CD14-positive monocyte (primary cell): ENCODE measurements around the gene OAF. TPM values are rescaled to one million over a fixed set of nuclear protein-coding genes. Genes with fewer than 3 reads are reported as not detected.

Source experiments
- DNase-seq, 3 donors: peaks; one replicate each; pipeline ENCODE4 v3.0.0-alpha.2; 2011 to 2022
- H2AFZ ChIP-seq: 2 replicates; pipeline ENCODE4 v1.6.0; 2012; ENCODE audit warnings: mild to moderate bottlenecking, low read depth, low read length, inconsistent platforms; ENCODE audit not compliant: insufficient read depth, poor library complexity, severe bottlenecking
- H3K27ac ChIP-seq, 2 donors: 1 replicate in 1 of 2; 2 replicates in 1 of 2; pipeline ENCODE4 v1.5.1; 2012 to 2013; ENCODE audit warnings: low read length in 2 of 2, control low read depth in 1 of 2, inconsistent platforms in 1 of 2, low read depth in 1 of 2, mild to moderate bottlenecking in 1 of 2
- H3K27me3 ChIP-seq, 2 donors: one replicate each; pipeline versions ENCODE4 v1.6.0 to v1.6.1; 2011 to 2013; ENCODE audit warnings: low read length in 2 of 2; ENCODE audit not compliant: control insufficient read depth in 2 of 2, insufficient read depth in 2 of 2
- H3K36me3 ChIP-seq, 2 donors: replicated peaks in 1 of 2; 1 replicate in 1 of 2; 2 replicates in 1 of 2; pipeline versions ENCODE4 v1.5.1 to v1.6.1; 2012 to 2013; ENCODE audit warnings: low read length in 2 of 2, control low read depth in 1 of 2, inconsistent platforms in 1 of 2, mild to moderate bottlenecking in 1 of 2; ENCODE audit not compliant: insufficient read depth in 2 of 2, control insufficient read depth in 1 of 2
- H3K4me1 ChIP-seq, 2 donors: 1 replicate in 1 of 2; 2 replicates in 1 of 2; pipeline versions ENCODE4 v1.5.1 to v1.6.1; 2012 to 2013; ENCODE audit warnings: low read length in 2 of 2, control low read depth in 1 of 2, inconsistent platforms in 1 of 2, mild to moderate bottlenecking in 1 of 2, moderate library complexity in 1 of 2; ENCODE audit not compliant: insufficient read depth in 2 of 2, control insufficient read depth in 1 of 2
- H3K4me2 ChIP-seq: replicated peaks from 2 replicates; pipeline ENCODE3; 2012; ENCODE audit warnings: low read length, moderate library complexity, mild to moderate bottlenecking; ENCODE audit not compliant: poor library complexity, severe bottlenecking; ENCODE audit errors: extremely low read depth
- H3K4me3 ChIP-seq, 3 experiments: fragments of 200-600 bp in 1 of 3; sonication (generic) in 1 of 3; replicated peaks in 1 of 3; 1 replicate in 2 of 3; 2 replicates in 1 of 3; pipeline ENCODE4 v1.5.1; 2011 to 2013; ENCODE audit warnings: low read length in 3 of 3, mild to moderate bottlenecking in 3 of 3, control low read depth in 2 of 3, low read depth in 2 of 3, inconsistent platforms in 1 of 3, moderate library complexity in 1 of 3
- H3K79me2 ChIP-seq: 2 replicates; pipeline ENCODE4 v1.6.0; 2012; ENCODE audit warnings: mild to moderate bottlenecking, control low read depth, inconsistent platforms, low read length, moderate library complexity; ENCODE audit not compliant: insufficient read depth
- H3K9ac ChIP-seq: 2 replicates; pipeline ENCODE4 v1.6.0; 2017; ENCODE audit warnings: low read length, mild to moderate bottlenecking; ENCODE audit not compliant: insufficient read depth, poor library complexity, severe bottlenecking
- H3K9me3 ChIP-seq, 2 donors: replicated peaks in 1 of 2; 1 replicate in 1 of 2; 2 replicates in 1 of 2; pipeline versions ENCODE4 v1.5.1 to v1.6.1; 2012 to 2013; ENCODE audit warnings: low read length in 2 of 2, control low read depth in 1 of 2; ENCODE audit not compliant: control insufficient read depth in 1 of 2, insufficient read depth in 1 of 2
- H4K20me1 ChIP-seq: 2 replicates; pipeline ENCODE4 v1.6.0; 2012; ENCODE audit warnings: mild to moderate bottlenecking, low read length, control low read depth, moderate library complexity; ENCODE audit not compliant: insufficient read depth
- H3K27ac Mint-ChIP-seq, 7 donors: one replicate each; pipeline ENCODE4 v1.8.0; 2020; ENCODE audit warnings: mild to moderate bottlenecking in 7 of 7, mixed read lengths in 7 of 7, moderate library complexity in 6 of 7, inconsistent platforms in 2 of 7
- H3K27me3 Mint-ChIP-seq, 3 donors: one replicate each; pipeline ENCODE4 v1.8.0; 2021 to 2022; ENCODE audit warnings: low read depth in 3 of 3, mild to moderate bottlenecking in 3 of 3, mixed read lengths in 3 of 3, moderate library complexity in 3 of 3, inconsistent platforms in 1 of 3
- H3K36me3 Mint-ChIP-seq, 2 donors: one replicate each; pipeline ENCODE4 v1.8.0; 2020; ENCODE audit warnings: mixed read lengths in 2 of 2, inconsistent platforms in 1 of 2, mild to moderate bottlenecking in 1 of 2
- H3K4me1 Mint-ChIP-seq: one replicate; pipeline ENCODE4 v1.8.0; 2020; ENCODE audit warnings: mild to moderate bottlenecking, mixed read lengths
- H3K4me3 Mint-ChIP-seq, 2 donors: one replicate each; pipeline ENCODE4 v1.8.0; 2020; ENCODE audit warnings: mild to moderate bottlenecking in 2 of 2, mixed read lengths in 2 of 2, moderate library complexity in 1 of 2
- H3K9me3 Mint-ChIP-seq, 7 donors: one replicate each; pipeline ENCODE4 v1.8.0; 2020 to 2022; ENCODE audit warnings: mixed read lengths in 7 of 7, mild to moderate bottlenecking in 6 of 7, moderate library complexity in 6 of 7, inconsistent platforms in 2 of 7
- WGBS: methylation state at CpG from one replicate; pipeline ENCODE4 v1.1.5; 2013; ENCODE audit warnings: missing lambda C conversion rate; ENCODE audit not compliant: insufficient coverage; 5-methylcytosine and 5-hydroxymethylcytosine counted together
- intact Hi-C, 2 donors: fragments of 100-400 bp; cut with micrococcal nuclease; formaldehyde crosslinking; loops; one replicate each; pipeline versions ENCODE4 v1.15.0 to v1.15.1; 2023
- polyA minus RNA-seq: library from RNA; depleted of rRNA, polyadenylated mRNA; stranded (reverse); fragments of >200 nt; gene quantifications from 2 replicates; pipeline ENCODE4 v1.2.3, GENCODE V29; 2012
- polyA plus RNA-seq, 3 donors: library from polyadenylated mRNA; depleted of rRNA in 1 of 3; unstranded in 2 of 3; stranded (reverse) in 1 of 3; fragments of 300-500 nt in 2 of 3; fragments of >200 nt in 1 of 3; fragmentation: Illumina TruSeq in 2 of 3; gene quantifications; 1 replicate in 2 of 3; 2 replicates in 1 of 3; pipeline ENCODE4 v1.2.3, GENCODE V29; 2012 to 2021
- total RNA-seq, 12 experiments: library from RNA in 1 of 12; stranded (reverse) in 1 of 12; fragments of 120-200 nt in 1 of 12; gene quantifications; one replicate each; pipeline ENCODE4 v1.2.4 and lab custom pipeline; 2013 to 2026; ENCODE audit warnings: mixed read lengths in 6 of 12, inconsistent platforms in 1 of 12
- TF ChIP-seq, protein P1 (sequence below): fragments of 200-600 bp; IDR thresholded peaks from one replicate; pipeline ENCODE4 v1.8.0; 2022; ENCODE audit warnings: antibody characterized with exemption, mild to moderate bottlenecking

Gene OAF
- 39.8 TPM for total RNA-seq (2013)
- 10 to 100 TPM; 31.5 to 57.2 (median 49.2) TPM for polyA plus RNA-seq
- 26.0 and 44.8 TPM in 2 replicates for polyA minus RNA-seq
- 15.6 to 152 (median 68.1) reads per million in 11 experiments for total RNA-seq (lab: John Stamatoyannopoulos, UW)

DNA sequence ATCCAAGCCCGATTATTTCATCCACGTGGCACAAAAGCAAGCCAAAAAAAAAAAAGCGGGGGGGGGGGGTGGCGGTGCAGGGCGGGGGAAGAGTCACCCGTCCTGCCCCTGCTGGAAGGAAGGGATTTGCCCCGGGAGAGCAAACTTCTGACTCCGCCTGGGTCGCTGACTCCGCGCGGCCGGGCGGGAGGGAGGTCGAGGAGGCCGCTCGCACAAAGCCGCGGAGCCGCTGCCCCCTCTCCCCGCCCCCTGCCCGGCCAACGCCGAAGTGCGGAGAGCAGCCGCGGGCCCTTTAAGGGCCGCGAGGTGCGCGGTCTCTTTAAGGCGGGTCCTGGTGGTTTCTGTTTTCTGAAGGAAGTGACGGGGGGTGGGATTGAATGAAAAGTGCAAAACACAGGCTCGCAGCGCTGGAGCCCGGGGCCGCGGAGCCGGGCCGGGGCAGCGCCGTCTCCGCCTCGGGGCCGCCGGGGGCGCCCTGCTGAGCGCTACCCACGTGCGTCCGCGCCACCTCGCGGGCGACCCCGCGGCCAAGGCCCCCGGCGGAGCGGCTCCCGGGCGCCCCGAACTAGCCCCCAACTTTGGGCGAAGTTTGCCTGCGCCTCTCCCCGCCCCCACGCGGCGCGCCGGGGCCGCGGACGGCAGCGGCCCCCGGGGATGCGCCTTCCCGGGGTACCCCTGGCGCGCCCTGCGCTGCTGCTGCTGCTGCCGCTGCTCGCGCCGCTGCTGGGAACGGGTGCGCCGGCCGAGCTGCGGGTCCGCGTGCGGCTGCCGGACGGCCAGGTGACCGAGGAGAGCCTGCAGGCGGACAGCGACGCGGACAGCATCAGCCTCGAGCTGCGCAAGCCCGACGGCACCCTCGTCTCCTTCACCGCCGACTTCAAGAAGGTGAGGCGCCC is at the start of gene OAF:
OAF (plus strand) TSS at position 407 of the 896 bp plus-strand sequence; CDS start at position 655, 248 bp downstream.
- peaks cover 1 to 5% (median 3%) of the 10 kb centered on the region in 3 donors for H3K27me3 Mint-ChIP-seq
- intact Hi-C loops = no loop called here
- H2AFZ ChIP-seq = peak within 1 kb of the TSS; percentile 79
- peaks cover 67% of the 10 kb centered on the region for H3K4me1 Mint-ChIP-seq
- peak within 1 kb of the TSS; percentile 93 to 99 (median 98) for H3K27ac Mint-ChIP-seq
- H3K4me2 ChIP-seq = peak within 1 kb of the TSS; percentile 89
- peak within 1 kb of the TSS; percentile 96 to 99 for H3K4me3 Mint-ChIP-seq
- peaks cover 40% of the 10 kb centered on the region for H4K20me1 ChIP-seq
- peaks cover 11 to 21% of the 10 kb centered on the region in 2 donors for H3K36me3 ChIP-seq
- H3K27me3 ChIP-seq = no peaks in the 10 kb centered on the region
- H3K36me3 Mint-ChIP-seq = peaks cover 25 to 31% of the 10 kb centered on the region in 2 donors
- H3K9me3 Mint-ChIP-seq = no peaks in the 10 kb centered on the region
- TF ChIP-seq, protein P1, sequence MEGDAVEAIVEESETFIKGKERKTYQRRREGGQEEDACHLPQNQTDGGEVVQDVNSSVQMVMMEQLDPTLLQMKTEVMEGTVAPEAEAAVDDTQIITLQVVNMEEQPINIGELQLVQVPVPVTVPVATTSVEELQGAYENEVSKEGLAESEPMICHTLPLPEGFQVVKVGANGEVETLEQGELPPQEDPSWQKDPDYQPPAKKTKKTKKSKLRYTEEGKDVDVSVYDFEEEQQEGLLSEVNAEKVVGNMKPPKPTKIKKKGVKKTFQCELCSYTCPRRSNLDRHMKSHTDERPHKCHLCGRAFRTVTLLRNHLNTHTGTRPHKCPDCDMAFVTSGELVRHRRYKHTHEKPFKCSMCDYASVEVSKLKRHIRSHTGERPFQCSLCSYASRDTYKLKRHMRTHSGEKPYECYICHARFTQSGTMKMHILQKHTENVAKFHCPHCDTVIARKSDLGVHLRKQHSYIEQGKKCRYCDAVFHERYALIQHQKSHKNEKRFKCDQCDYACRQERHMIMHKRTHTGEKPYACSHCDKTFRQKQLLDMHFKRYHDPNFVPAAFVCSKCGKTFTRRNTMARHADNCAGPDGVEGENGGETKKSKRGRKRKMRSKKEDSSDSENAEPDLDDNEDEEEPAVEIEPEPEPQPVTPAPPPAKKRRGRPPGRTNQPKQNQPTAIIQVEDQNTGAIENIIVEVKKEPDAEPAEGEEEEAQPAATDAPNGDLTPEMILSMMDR = peak; percentile 28
- peaks cover 55% of the 10 kb centered on the region for H3K79me2 ChIP-seq
- H3K4me3 ChIP-seq = peak within 1 kb of the TSS; percentile 62 to 87 (median 74)
- no peaks in the 10 kb centered on the region for H3K9me3 ChIP-seq
- H3K9ac ChIP-seq = peak within 1 kb of the TSS; percentile 81
- peaks cover 57 to 67% of the 10 kb centered on the region in 2 donors for H3K4me1 ChIP-seq
- DNase-seq = peak; percentile 58 to 80 (median 68)
- under 1% methylated on average over 95 of the region's 108 CpGs for WGBS
- H3K27ac ChIP-seq = peak within 1 kb of the TSS; percentile 83 to 96

DNA sequence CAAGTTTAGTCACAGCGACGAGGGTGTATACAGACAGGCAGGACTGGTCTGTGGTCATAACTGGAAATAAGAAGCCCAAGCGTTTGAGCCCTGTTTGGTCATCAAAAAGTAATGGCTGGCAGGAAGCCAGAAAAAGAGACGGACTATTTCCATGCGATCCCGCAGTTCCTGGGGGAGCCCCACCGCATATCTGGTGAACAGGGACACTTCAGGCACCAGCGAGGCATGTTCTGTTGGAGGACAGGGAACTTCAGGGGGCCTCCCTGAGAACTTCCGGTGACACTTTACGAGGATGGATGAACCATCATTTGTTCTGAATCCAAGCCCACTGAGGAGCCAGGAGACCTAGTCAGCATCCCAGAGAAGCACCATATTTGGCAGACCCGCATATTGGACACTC is 43.2 kb upstream of the OAF start:
- Histone ChIP-seq H3K9me3 (peaks cover 0 to 6% of the 10 kb centered on the region in 2 donors), H2AFZ (no peak overlapping the region), H3K27me3 (peaks cover 36 to 72% of the 10 kb centered on the region in 2 donors), H3K27ac (no peak overlapping the region), H3K36me3 (no peaks in the 10 kb centered on the region), H3K79me2 (no peaks in the 10 kb centered on the region), H4K20me1 (no peaks in the 10 kb centered on the region), H3K9ac (no peak overlapping the region), H3K4me3 (no peak overlapping the region), H3K4me1 (peaks cover 16 to 23% of the 10 kb centered on the region in 2 donors), H3K4me2 (no peak overlapping the region)
- Mint-ChIP-seq H3K36me3 (peaks cover 0 to 3% of the 10 kb centered on the region in 2 donors), H3K4me3 (peak overlapping the region in 1 of 2 donors; percentile 89), H3K27me3 (peaks cover 54 to 82% (median 73%) of the 10 kb centered on the region in 3 donors), H3K4me1 (peaks cover 20% of the 10 kb centered on the region), H3K27ac (no peak overlapping the region), H3K9me3 (peaks cover 2 to 16% (median 10%) of the 10 kb centered on the region in 7 donors)
- 79% methylated on average over 10 of the region's 11 CpGs for WGBS
- TF ChIP-seq, protein P1 = no peak
- DNase-seq = no peak
- intact Hi-C loops = no loop called here
